SK-N-SH (cell line): ENCODE data around the gene POLR3C. TPM values are rescaled to one million over a fixed set of nuclear protein-coding genes. Genes with fewer than 3 reads are reported as not detected.

Experiments used
- CTCF ChIA-PET: fragments of 300-600, 350-600 bp; formaldehyde crosslinking; extraction: SDS; loops from one replicate; lab custom pipeline; 2021; lab: Yijun Ruan, JAX
- POLR2A ChIA-PET: fragments of 350-600 bp; sonication (Branson Sonifier 250); formaldehyde crosslinking; extraction: SDS; loops from one replicate; lab custom pipeline; 2020; ENCODE audit warnings: antibody characterized with exemption, inconsistent platforms; lab: Yijun Ruan, JAX
- DNase-seq: peaks from one replicate; pipeline ENCODE4 v3.0.0; 2012
- H2AFZ ChIP-seq: fragments of 200-600 bp; sonication (generic); 2 replicates; pipeline ENCODE4 v1.8.1; 2016; ENCODE audit warnings: antibody characterized with exemption, mild to moderate bottlenecking, low read depth
- H3F3A ChIP-seq: fragments of 200-600 bp; sonication (generic); replicated peaks from 2 replicates; pipeline ENCODE3; 2016; ENCODE audit warnings: antibody characterized with exemption, mild to moderate bottlenecking; ENCODE audit not compliant: insufficient read depth
- H3K27ac ChIP-seq, 2 experiments: fragments of 200-500 bp in 1 of 2; fragments of 200-600 bp in 1 of 2; sonication (Bioruptor generic) in 1 of 2; sonication (generic), shearing (Covaris generic) in 1 of 2; 2 replicates each; pipeline versions ENCODE4 v1.5.1 to v1.6.1; 2014 to 2016; ENCODE audit warnings: low read depth in 2 of 2, inconsistent platforms in 1 of 2, low read length in 1 of 2, mild to moderate bottlenecking in 1 of 2, mixed read lengths in 1 of 2
- H3K27me3 ChIP-seq: fragments of 200-600 bp; sonication (generic), shearing (Covaris generic); 2 replicates; pipeline ENCODE4 v1.6.1; 2016; ENCODE audit warnings: mixed run types; ENCODE audit not compliant: insufficient read depth
- H3K36me3 ChIP-seq, 2 experiments: fragments of 200-500 bp in 1 of 2; fragments of 200-600 bp in 1 of 2; sonication (Bioruptor generic) in 1 of 2; sonication (generic) in 1 of 2; replicated peaks in 1 of 2; 2 replicates each; pipeline versions ENCODE3 to v1.5.1; 2014 to 2016; ENCODE audit warnings: low read length in 1 of 2, mild to moderate bottlenecking in 1 of 2; ENCODE audit not compliant: insufficient read depth in 2 of 2, control insufficient read depth in 1 of 2
- H3K4me1 ChIP-seq, 2 experiments: fragments of 200-500 bp in 1 of 2; fragments of 200-600 bp in 1 of 2; sonication (Bioruptor generic) in 1 of 2; sonication (generic), shearing (Covaris generic) in 1 of 2; 2 replicates each; pipeline versions ENCODE4 v1.5.1 to v1.6.1; 2014 to 2016; ENCODE audit warnings: low read depth in 1 of 2, low read length in 1 of 2, mixed run types in 1 of 2; ENCODE audit not compliant: insufficient read depth in 2 of 2, control insufficient read depth in 1 of 2
- H3K4me2 ChIP-seq: fragments of 200-600 bp; sonication (generic), shearing (Covaris generic); 2 replicates; pipeline ENCODE4 v1.6.1; 2017; ENCODE audit warnings: mixed run types
- H3K4me3 ChIP-seq, 2 experiments: fragments of 200-500 bp in 1 of 2; fragments of 200-600 bp in 1 of 2; sonication (Bioruptor generic) in 1 of 2; sonication (generic), shearing (Covaris generic) in 1 of 2; 2 replicates each; pipeline versions ENCODE4 v1.5.1 to v1.8.1; 2014 to 2016; ENCODE audit warnings: low read depth in 2 of 2, inconsistent platforms in 1 of 2, low read length in 1 of 2, mild to moderate bottlenecking in 1 of 2, mixed read lengths in 1 of 2, moderate library complexity in 1 of 2
- H3K79me2 ChIP-seq: fragments of 200-600 bp; sonication (generic); 2 replicates; pipeline ENCODE4 v1.8.1; 2017; ENCODE audit warnings: mild to moderate bottlenecking; ENCODE audit not compliant: insufficient read depth
- H3K9ac ChIP-seq: fragments of 200-600 bp; sonication (generic); 2 replicates; pipeline ENCODE4 v1.6.1; 2017; ENCODE audit warnings: mixed run types
- H3K9me2 ChIP-seq: fragments of 200-600 bp; sonication (generic); 2 replicates; pipeline ENCODE4 v1.6.1; 2017; ENCODE audit warnings: mixed run types
- H3K9me3 ChIP-seq: fragments of 200-600 bp; sonication (generic); 2 replicates; pipeline ENCODE4 v1.6.1; 2017; ENCODE audit warnings: mixed run types, mild to moderate bottlenecking, moderate library complexity
- H4K20me1 ChIP-seq: fragments of 200-600 bp; sonication (generic); 2 replicates; pipeline ENCODE4 v1.6.1; 2017; ENCODE audit warnings: mild to moderate bottlenecking, mixed run types; ENCODE audit not compliant: insufficient read depth
- CHD2 ChIP-seq: fragments of 150-350 bp; IDR thresholded peaks from 2 replicates; pipeline ENCODE4 v1.6.1; 2018; ENCODE audit warnings: low read length; ENCODE audit not compliant: partially characterized antibody
- EZH2phosphoT487 ChIP-seq: fragments of 200-600 bp; sonication (generic); IDR thresholded peaks from 2 replicates; pipeline ENCODE4 v1.6.1; 2017; ENCODE audit warnings: low read depth, mixed run types, mild to moderate bottlenecking, antibody characterized with exemption, moderate library complexity, borderline replicate concordance
- FOXJ3 ChIP-seq: sonication (generic); formaldehyde crosslinking; IDR thresholded peaks from 2 replicates; pipeline ENCODE4 v1.5.1; 2020; ENCODE audit warnings: mild to moderate bottlenecking, missing genetic modification reagents
- GATA2 ChIP-seq: sonication (generic); formaldehyde crosslinking; IDR thresholded peaks from 2 replicates; pipeline ENCODE4 v1.5.0; 2020; ENCODE audit warnings: mild to moderate bottlenecking, missing genetic modification reagents
- IRF3 ChIP-seq: fragments of 150-350 bp; IDR thresholded peaks from 2 replicates; pipeline ENCODE4 v1.6.1; 2016; ENCODE audit warnings: mild to moderate bottlenecking, low read depth, low read length
- JUND ChIP-seq: IDR thresholded peaks from 2 replicates; pipeline ENCODE4 v1.4.0; 2012
- MXI1 ChIP-seq: IDR thresholded peaks from 2 replicates; pipeline ENCODE4 v1.6.1; 2012; ENCODE audit warnings: mild to moderate bottlenecking, low read depth, low read length, improper control_type of control experiment
- NFIC ChIP-seq: IDR thresholded peaks from 2 replicates; pipeline ENCODE4 v1.4.0; 2012; ENCODE audit warnings: borderline replicate concordance
- NRF1 ChIP-seq: IDR thresholded peaks from 2 replicates; pipeline ENCODE4 v1.6.1; 2012; ENCODE audit warnings: low read depth, mild to moderate bottlenecking, low read length
- PBX3 ChIP-seq: IDR thresholded peaks from 2 replicates; pipeline ENCODE4; 2012
- POLR2AphosphoS5 ChIP-seq: IDR thresholded peaks from 2 replicates; pipeline ENCODE4 v1.6.1; 2012; ENCODE audit warnings: low read depth, low read length
- RAD21 ChIP-seq: IDR thresholded peaks from 2 replicates; pipeline ENCODE4 v1.6.1; 2012; ENCODE audit warnings: mild to moderate bottlenecking, low read length
- RCOR1 ChIP-seq: fragments of 150-350 bp; IDR thresholded peaks from 2 replicates; pipeline ENCODE4 v1.6.1; 2017; ENCODE audit warnings: antibody characterized with exemption, low read length
- RFX5 ChIP-seq: IDR thresholded peaks from 2 replicates; pipeline ENCODE4 v1.6.1; 2012; ENCODE audit warnings: mild to moderate bottlenecking, improper control_type of control experiment, low read length
- TEAD4 ChIP-seq: IDR thresholded peaks from 2 replicates; pipeline ENCODE4 v1.4.0; 2012; ENCODE audit warnings: mild to moderate bottlenecking, borderline replicate concordance; ENCODE audit not compliant: insufficient read depth
- USF2 ChIP-seq: fragments of 150-350 bp; IDR thresholded peaks from 2 replicates; pipeline ENCODE4 v1.6.1; 2017; ENCODE audit warnings: antibody characterized with exemption, low read length, low read depth, borderline replicate concordance
- WGBS: methylation state at CpG from one replicate; pipeline ENCODE4 v1.1.6; 2017; ENCODE audit warnings: low lambda C conversion rate; 5-methylcytosine and 5-hydroxymethylcytosine counted together
- polyA plus RNA-seq, 3 experiments: library from polyadenylated mRNA; depleted of rRNA; stranded (reverse); fragments of >200 nt; gene quantifications; 2 replicates each; pipeline ENCODE4 v1.2.3, GENCODE V29; 2012
- TF ChIP-seq, protein P1 (sequence below): IDR thresholded peaks from 2 replicates; pipeline ENCODE4 v1.4.0; 2012; ENCODE audit warnings: low read depth, borderline replicate concordance
- TF ChIP-seq, protein P2 (sequence below): IDR thresholded peaks from 2 replicates; pipeline ENCODE4 v1.4.0; 2012; ENCODE audit warnings: low read depth, borderline replicate concordance
- TF ChIP-seq, protein P3 (sequence below): fragments of 200-600 bp; sonication (generic); IDR thresholded peaks from 2 replicates; pipeline ENCODE4 v1.6.1; 2017; ENCODE audit warnings: antibody characterized with exemption, mild to moderate bottlenecking, moderate library complexity
- TF ChIP-seq, protein P4 (sequence below): IDR thresholded peaks from 2 replicates; pipeline ENCODE4 v1.6.1; 2012; ENCODE audit warnings: mild to moderate bottlenecking, low read depth, low read length, moderate library complexity

Gene POLR3C
- polyA plus RNA-seq, 1 of the 3 experiments (the other 2 are of a cell fraction): 34.1 TPM

DNA sequence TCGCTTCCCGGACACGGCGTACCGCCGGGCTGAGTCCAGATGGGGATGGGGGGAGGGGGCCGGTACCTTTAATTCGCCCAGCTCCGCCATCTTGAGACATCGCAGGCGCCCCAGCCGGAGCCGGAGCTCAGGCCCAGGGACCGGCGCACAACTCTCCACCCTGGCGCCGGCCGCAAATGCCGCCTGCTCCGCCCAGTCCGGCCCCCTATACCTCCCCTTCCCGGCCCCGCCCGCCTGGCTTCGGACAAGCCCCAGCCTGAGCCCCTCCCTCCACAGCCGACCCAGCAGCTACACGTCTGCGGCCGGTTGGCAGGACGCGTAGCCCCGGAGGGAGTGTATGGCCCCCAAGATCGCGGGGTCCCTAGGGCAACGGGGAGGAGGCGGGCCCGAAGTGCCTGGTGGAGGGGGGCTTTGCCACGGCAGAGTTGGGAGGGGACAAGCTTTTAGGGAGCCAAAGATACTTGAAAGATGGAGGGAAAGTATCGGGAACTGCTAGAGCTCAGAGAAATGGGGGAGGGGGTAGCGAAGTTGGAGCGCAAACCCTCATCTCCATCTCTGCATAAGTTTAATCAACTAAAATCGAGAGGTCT lies 35.0 kb downstream of the POLR3C start, which contains the start of gene PIAS3:
TSS of gene PIAS3 (minus strand) at position 181 of the 590 bp plus-strand sequence. CDS start at position 90, 91 bp downstream.
- peaks cover 8 to 9% of the 10 kb centered on the region in 2 experiments; a peak in 3 of 4 replicates for H3K4me1 ChIP-seq
- no peaks in the 10 kb centered on the region for H3K9me2 ChIP-seq
- no peaks in the 10 kb centered on the region for H3F3A ChIP-seq
- 1% methylated on average over 18 of the region's 42 CpGs for WGBS
- H3K36me3 ChIP-seq: peaks cover 21 to 23% of the 10 kb centered on the region in 2 experiments
- H3K9ac ChIP-seq: peak within 1 kb of the TSS; percentile 77
- peaks cover 20% of the 10 kb centered on the region for H3K79me2 ChIP-seq
- ChIA-PET POLR2A (interaction anchor here (0.9 to 4.6 kb wide), 13 partner anchors 9 to 176 kb away, joined by 3 to 66 read pairs (median 4); partner anchors contain the start of genes ANKRD34A, ANKRD35, LIX1L and NUDT17), CTCF (interaction anchor here (0.5 to 9.4 kb wide), 12 partner anchors 9 to 148 kb away, joined by 3 to 162 read pairs (median 4); partner anchors contain the start of genes LIX1L and NUDT17)
- DNase-seq: peak; percentile 98
- no peaks in the 10 kb centered on the region; the same call in 1 of the 2 replicates for H4K20me1 ChIP-seq
- peak within 1 kb of the TSS; percentile 88 for H2AFZ ChIP-seq
- no peaks in the 10 kb centered on the region for H3K27me3 ChIP-seq
- H3K9me3 ChIP-seq: no peaks in the 10 kb centered on the region
- peak within 1 kb of the TSS; percentile 83 to 95 for H3K27ac ChIP-seq
- H3K4me2 ChIP-seq: peak within 1 kb of the TSS; percentile 76
- H3K4me3 ChIP-seq: peak within 1 kb of the TSS; percentile 66 to 83
- TF ChIP-seq NRF1: peak; percentile 38; the same call in 1 of the 2 replicates
- no peak for TF ChIP-seq RFX5
- TF ChIP-seq PBX3: no peak; the same call in 1 of the 2 replicates
- no peak for TF ChIP-seq TEAD4
- TF ChIP-seq, protein P1, sequence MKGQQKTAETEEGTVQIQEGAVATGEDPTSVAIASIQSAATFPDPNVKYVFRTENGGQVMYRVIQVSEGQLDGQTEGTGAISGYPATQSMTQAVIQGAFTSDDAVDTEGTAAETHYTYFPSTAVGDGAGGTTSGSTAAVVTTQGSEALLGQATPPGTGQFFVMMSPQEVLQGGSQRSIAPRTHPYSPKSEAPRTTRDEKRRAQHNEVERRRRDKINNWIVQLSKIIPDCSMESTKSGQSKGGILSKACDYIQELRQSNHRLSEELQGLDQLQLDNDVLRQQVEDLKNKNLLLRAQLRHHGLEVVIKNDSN: no peak
- TF ChIP-seq IRF3: peak; percentile 50
- no peak for TF ChIP-seq RCOR1
- TF ChIP-seq USF2: no peak
- TF ChIP-seq NFIC: no peak
- TF ChIP-seq RAD21: no peak
- TF ChIP-seq GATA2: no peak
- peak; percentile 38; the same call in 1 of the 2 replicates for TF ChIP-seq MXI1
- no peak for TF ChIP-seq EZH2phosphoT487
- TF ChIP-seq, protein P2, sequence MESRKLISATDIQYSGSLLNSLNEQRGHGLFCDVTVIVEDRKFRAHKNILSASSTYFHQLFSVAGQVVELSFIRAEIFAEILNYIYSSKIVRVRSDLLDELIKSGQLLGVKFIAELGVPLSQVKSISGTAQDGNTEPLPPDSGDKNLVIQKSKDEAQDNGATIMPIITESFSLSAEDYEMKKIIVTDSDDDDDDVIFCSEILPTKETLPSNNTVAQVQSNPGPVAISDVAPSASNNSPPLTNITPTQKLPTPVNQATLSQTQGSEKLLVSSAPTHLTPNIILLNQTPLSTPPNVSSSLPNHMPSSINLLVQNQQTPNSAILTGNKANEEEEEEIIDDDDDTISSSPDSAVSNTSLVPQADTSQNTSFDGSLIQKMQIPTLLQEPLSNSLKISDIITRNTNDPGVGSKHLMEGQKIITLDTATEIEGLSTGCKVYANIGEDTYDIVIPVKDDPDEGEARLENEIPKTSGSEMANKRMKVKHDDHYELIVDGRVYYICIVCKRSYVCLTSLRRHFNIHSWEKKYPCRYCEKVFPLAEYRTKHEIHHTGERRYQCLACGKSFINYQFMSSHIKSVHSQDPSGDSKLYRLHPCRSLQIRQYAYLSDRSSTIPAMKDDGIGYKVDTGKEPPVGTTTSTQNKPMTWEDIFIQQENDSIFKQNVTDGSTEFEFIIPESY: no peak
- TF ChIP-seq FOXJ3 (CRISPR knock-in tag): no peak
- peak; percentile 50; the same call in 1 of the 2 replicates for TF ChIP-seq POLR2AphosphoS5
- peak; percentile 32 for TF ChIP-seq CHD2
- no peak for TF ChIP-seq JUND
- TF ChIP-seq, protein P3, sequence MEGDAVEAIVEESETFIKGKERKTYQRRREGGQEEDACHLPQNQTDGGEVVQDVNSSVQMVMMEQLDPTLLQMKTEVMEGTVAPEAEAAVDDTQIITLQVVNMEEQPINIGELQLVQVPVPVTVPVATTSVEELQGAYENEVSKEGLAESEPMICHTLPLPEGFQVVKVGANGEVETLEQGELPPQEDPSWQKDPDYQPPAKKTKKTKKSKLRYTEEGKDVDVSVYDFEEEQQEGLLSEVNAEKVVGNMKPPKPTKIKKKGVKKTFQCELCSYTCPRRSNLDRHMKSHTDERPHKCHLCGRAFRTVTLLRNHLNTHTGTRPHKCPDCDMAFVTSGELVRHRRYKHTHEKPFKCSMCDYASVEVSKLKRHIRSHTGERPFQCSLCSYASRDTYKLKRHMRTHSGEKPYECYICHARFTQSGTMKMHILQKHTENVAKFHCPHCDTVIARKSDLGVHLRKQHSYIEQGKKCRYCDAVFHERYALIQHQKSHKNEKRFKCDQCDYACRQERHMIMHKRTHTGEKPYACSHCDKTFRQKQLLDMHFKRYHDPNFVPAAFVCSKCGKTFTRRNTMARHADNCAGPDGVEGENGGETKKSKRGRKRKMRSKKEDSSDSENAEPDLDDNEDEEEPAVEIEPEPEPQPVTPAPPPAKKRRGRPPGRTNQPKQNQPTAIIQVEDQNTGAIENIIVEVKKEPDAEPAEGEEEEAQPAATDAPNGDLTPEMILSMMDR: no peak
- TF ChIP-seq, protein P4, sequence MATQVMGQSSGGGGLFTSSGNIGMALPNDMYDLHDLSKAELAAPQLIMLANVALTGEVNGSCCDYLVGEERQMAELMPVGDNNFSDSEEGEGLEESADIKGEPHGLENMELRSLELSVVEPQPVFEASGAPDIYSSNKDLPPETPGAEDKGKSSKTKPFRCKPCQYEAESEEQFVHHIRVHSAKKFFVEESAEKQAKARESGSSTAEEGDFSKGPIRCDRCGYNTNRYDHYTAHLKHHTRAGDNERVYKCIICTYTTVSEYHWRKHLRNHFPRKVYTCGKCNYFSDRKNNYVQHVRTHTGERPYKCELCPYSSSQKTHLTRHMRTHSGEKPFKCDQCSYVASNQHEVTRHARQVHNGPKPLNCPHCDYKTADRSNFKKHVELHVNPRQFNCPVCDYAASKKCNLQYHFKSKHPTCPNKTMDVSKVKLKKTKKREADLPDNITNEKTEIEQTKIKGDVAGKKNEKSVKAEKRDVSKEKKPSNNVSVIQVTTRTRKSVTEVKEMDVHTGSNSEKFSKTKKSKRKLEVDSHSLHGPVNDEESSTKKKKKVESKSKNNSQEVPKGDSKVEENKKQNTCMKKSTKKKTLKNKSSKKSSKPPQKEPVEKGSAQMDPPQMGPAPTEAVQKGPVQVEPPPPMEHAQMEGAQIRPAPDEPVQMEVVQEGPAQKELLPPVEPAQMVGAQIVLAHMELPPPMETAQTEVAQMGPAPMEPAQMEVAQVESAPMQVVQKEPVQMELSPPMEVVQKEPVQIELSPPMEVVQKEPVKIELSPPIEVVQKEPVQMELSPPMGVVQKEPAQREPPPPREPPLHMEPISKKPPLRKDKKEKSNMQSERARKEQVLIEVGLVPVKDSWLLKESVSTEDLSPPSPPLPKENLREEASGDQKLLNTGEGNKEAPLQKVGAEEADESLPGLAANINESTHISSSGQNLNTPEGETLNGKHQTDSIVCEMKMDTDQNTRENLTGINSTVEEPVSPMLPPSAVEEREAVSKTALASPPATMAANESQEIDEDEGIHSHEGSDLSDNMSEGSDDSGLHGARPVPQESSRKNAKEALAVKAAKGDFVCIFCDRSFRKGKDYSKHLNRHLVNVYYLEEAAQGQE: 0 out of 2 replicates have a peak, but pooled peaks have one; percentile 1
